GM06990 (cell line): ENCODE results near the gene TPPP3.
"Not testable (repeated sequence)": the region's sequence is repeated elsewhere in the genome, so short reads cannot be mapped to it uniquely, and the experiment has no call there.

Source experiments
- DNase-seq: peaks from one replicate; pipeline ENCODE4 v3.0.0-alpha.2; 2011; ENCODE audit not compliant: insufficient read length; ENCODE audit errors: extremely low read depth
- H3K27me3 ChIP-seq: replicated peaks from 2 replicates; pipeline ENCODE4 v1.6.0; 2011; ENCODE audit warnings: low read length; ENCODE audit not compliant: control insufficient read depth, insufficient read depth
- H3K36me3 ChIP-seq: 2 replicates; pipeline ENCODE4 v1.5.1; 2011; ENCODE audit warnings: low read length; ENCODE audit not compliant: control insufficient read depth, insufficient read depth
- H3K4me3 ChIP-seq: replicated peaks from 2 replicates; pipeline ENCODE4 v1.5.1; 2011; ENCODE audit warnings: low read depth, mild to moderate bottlenecking, control low read depth, low read length
- CTCF ChIP-seq: IDR thresholded peaks from 2 replicates; pipeline ENCODE4 v1.5.1; 2011; ENCODE audit warnings: low read length, control low read depth, mild to moderate bottlenecking, inconsistent platforms; ENCODE audit not compliant: insufficient read depth, poor library complexity, severe bottlenecking

The TPPP3 gene

GRCh38 chr16:67419502-67419901 is 26.2 kb upstream of the TPPP3 start:
- H3K4me3 ChIP-seq = no peak overlapping the region
- no peak for TF ChIP-seq CTCF
- H3K27me3 ChIP-seq = no peaks in the 10 kb centered on the region; the same call in none of the 2 replicates
- H3K36me3 ChIP-seq = no peaks in the 10 kb centered on the region
- no peak for DNase-seq

GRCh38 chr16:67417333-67418061 is 24.2 kb upstream of the TPPP3 start:
- no peak for TF ChIP-seq CTCF
- Histone ChIP-seq H3K27me3 (no peaks in the 10 kb centered on the region; the same call in none of the 2 replicates), H3K4me3 (no peak overlapping the region), H3K36me3 (no peaks in the 10 kb centered on the region)
- no peak for DNase-seq

- peak within 1 kb of the TSS; percentile 70 for H3K4me3 ChIP-seq
- peak; percentile 46 for TF ChIP-seq CTCF
- no peaks in the 10 kb centered on the region; the same call in 1 of the 2 replicates for H3K27me3 ChIP-seq
- H3K36me3 ChIP-seq = no peaks in the 10 kb centered on the region
- peak; percentile 73 for DNase-seq
Observed at GRCh38 chr16:67415872-67416793, 22.8 kb upstream of the TPPP3 start, which contains the start of gene ZDHHC1. Gene ZDHHC1 (minus strand): TSS chr16:67416477. CDS start chr16:67407775, 8,702 bp downstream.

GRCh38 chr16:67415421-67415820 is 22.1 kb upstream of the TPPP3 start:
- not testable (repeated sequence) for DNase-seq, H3K4me3 ChIP-seq, H3K27me3 ChIP-seq, H3K36me3 ChIP-seq

- no peaks in the 10 kb centered on the region; the same call in 1 of the 2 replicates for H3K36me3 ChIP-seq
- no peaks in the 10 kb centered on the region; the same call in 1 of the 2 replicates for H3K27me3 ChIP-seq
- DNase-seq = no peak
- TF ChIP-seq CTCF = no peak
- H3K4me3 ChIP-seq = no peak overlapping the region
Observed at GRCh38 chr16:67413978-67414911, 20.9 kb upstream of the TPPP3 start.
